NCI-H1417 treated with DMSO at 0.1 percent for 48 hours (cell line): Measurements from ENCODE around the gene SNX21.

Source experiments
- DNase-seq: peaks from one replicate; lab custom pipeline; 2025; lab: John Stamatoyannopoulos, UW

SNX21 gene

GRCh38 chr20:45882469-45883099 is 49.0 kb downstream of the SNX21 start:
- DNase-seq, result no peak

GRCh38 chr20:45883100-45883469 is 49.5 kb downstream of the SNX21 start:
- DNase-seq, result no peak

- no peak for DNase-seq
Observed at GRCh38 chr20:45886590-45887345, 53.2 kb downstream of the SNX21 start.

GRCh38 chr20:45887346-45887715 is 53.7 kb downstream of the SNX21 start, which contains the start of gene SPATA25:
SPATA25 (minus strand) TSS chr20:45887622; CDS start chr20:45887590, 32 bp downstream.
- DNase-seq, result no peak

- DNase-seq, result no peak
Observed at GRCh38 chr20:45888681-45889080, 55.1 kb downstream of the SNX21 start.

GRCh38 chr20:45890077-45890984 is 56.7 kb downstream of the SNX21 start:
- DNase-seq, result peak; percentile 16

- peak; percentile 50 for DNase-seq
Observed at GRCh38 chr20:45890985-45891983, 57.7 kb downstream of the SNX21 start, which contains the start of the genes CTSA and NEURL2. CTSA (plus strand) TSS chr20:45891335; CDS start chr20:45891569, 234 bp downstream. NEURL2 (minus strand) TSS chr20:45891208; CDS start chr20:45890991, 217 bp downstream.

GRCh38 chr20:45892049-45892825 is 58.6 kb downstream of the SNX21 start:
- no peak for DNase-seq
